Measurements from ENCODE around the gene PRDM13.

DNA sequence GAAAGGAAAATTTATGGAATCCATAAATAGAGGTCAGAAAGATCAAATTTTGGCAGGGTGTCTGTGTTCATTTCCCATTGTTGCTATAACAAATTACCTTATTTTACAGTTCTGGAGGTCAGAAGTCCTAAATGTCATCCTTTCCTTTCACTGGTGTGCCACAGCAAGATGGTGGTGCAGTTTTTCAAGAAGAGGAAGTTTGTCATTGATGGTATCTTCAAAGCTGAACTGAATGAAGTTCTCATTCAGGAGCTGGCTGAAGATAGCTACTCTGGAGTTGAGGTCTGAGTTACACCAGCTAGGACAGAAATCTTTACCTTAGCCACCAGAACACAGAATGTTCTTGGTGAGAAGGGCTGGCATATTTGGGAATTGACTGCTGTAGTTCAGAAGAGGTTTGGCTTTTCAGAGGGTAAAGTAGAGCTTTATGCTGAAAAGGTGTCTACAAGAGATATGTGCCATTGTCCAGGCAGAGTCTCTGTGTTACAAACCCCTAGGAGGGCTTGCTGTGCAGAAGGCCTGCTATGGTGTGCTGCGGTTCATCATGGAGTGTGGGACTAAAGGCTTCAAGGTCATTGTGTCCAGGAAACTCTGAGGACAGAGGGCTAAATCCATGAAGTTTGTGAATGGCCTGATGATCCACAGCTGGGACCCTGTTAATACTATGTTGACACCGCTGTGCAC, 30.9 kb upstream of the PRDM13 start:
- TF ChIP-seq EZH2 (IDR thresholded peaks at IDR 0.05; ENCODE audit: insufficient read depth, poor library complexity, severe bottlenecking) (no peak), EZH2phosphoT487 (IDR thresholded peaks at IDR 0.05; ENCODE audit: insufficient read depth, low read depth) (no peak)

Data from GM23248 (cell line).